Stomach smooth muscle (tissue), 2 donors: ENCODE results near the gene TOX2.

ENCODE experiments used
- H3K27ac ChIP-seq: one replicate; pipeline ENCODE4 v1.7.0; 2013; ENCODE audit warnings: mild to moderate bottlenecking, low read length, inconsistent platforms
- H3K27me3 ChIP-seq, 2 donors: one replicate each; pipeline ENCODE4 v1.7.0; 2013; ENCODE audit warnings: low read length in 2 of 2; ENCODE audit not compliant: insufficient read depth in 2 of 2, control insufficient read depth in 1 of 2
- H3K36me3 ChIP-seq, 2 donors: one replicate each; pipeline ENCODE4 v1.7.0; 2013; ENCODE audit warnings: low read length in 2 of 2; ENCODE audit not compliant: control insufficient read depth in 2 of 2, insufficient read depth in 2 of 2
- H3K4me1 ChIP-seq: one replicate; pipeline ENCODE4 v1.7.0; 2013; ENCODE audit warnings: low read length; ENCODE audit not compliant: control insufficient read depth, insufficient read depth
- H3K4me3 ChIP-seq, 2 donors: one replicate each; pipeline ENCODE4 v1.7.0; 2013; ENCODE audit warnings: low read length in 2 of 2
- H3K9ac ChIP-seq, 2 donors: one replicate each; pipeline ENCODE4 v1.7.0; 2013; ENCODE audit warnings: low read length in 2 of 2, mild to moderate bottlenecking in 1 of 2
- H3K9me3 ChIP-seq, 2 donors: one replicate each; pipeline ENCODE4 v1.7.0; 2013; ENCODE audit warnings: low read length in 2 of 2; ENCODE audit not compliant: control insufficient read depth in 2 of 2
- donor health status: healthy.
- donor health status: Pancreatic carcinoma.

Gene TOX2

GRCh38 chr20:44019638-44020335, 105.1 kb downstream of the TOX2 start:
- H3K9me3 ChIP-seq: no peaks in the 10 kb centered on the region
- no peak overlapping the region for H3K4me3 ChIP-seq
- H3K9ac ChIP-seq: no peak overlapping the region
- peaks cover 0 to 2% of the 10 kb centered on the region in 2 donors for H3K27me3 ChIP-seq
- peaks cover 13% of the 10 kb centered on the region for H3K4me1 ChIP-seq
- H3K27ac ChIP-seq: no peak overlapping the region
- H3K36me3 ChIP-seq: no peaks in the 10 kb centered on the region

GRCh38 chr20:44020406-44021148, 105.9 kb downstream of the TOX2 start:
- no peak overlapping the region for H3K4me3 ChIP-seq
- H3K27ac ChIP-seq: no peak overlapping the region
- H3K9ac ChIP-seq: no peak overlapping the region
- H3K9me3 ChIP-seq: no peaks in the 10 kb centered on the region
- no peaks in the 10 kb centered on the region for H3K36me3 ChIP-seq
- H3K4me1 ChIP-seq: peaks cover 11% of the 10 kb centered on the region
- peaks cover 0 to 2% of the 10 kb centered on the region in 2 donors for H3K27me3 ChIP-seq

- Histone ChIP-seq H3K27ac (no peak overlapping the region), H3K9ac (no peak overlapping the region), H3K36me3 (no peaks in the 10 kb centered on the region), H3K9me3 (no peaks in the 10 kb centered on the region), H3K4me1 (peaks cover 11% of the 10 kb centered on the region), H3K27me3 (peaks cover 0 to 2% of the 10 kb centered on the region in 2 donors), H3K4me3 (no peak overlapping the region)
Measured at GRCh38 chr20:44021186-44021585, 106.5 kb downstream of the TOX2 start.

GRCh38 chr20:44021900-44022299, 107.2 kb downstream of the TOX2 start:
- Histone ChIP-seq H3K9ac (no peak overlapping the region), H3K27ac (no peak overlapping the region), H3K36me3 (no peaks in the 10 kb centered on the region), H3K27me3 (peaks cover 0 to 2% of the 10 kb centered on the region in 2 donors), H3K9me3 (no peaks in the 10 kb centered on the region), H3K4me1 (peaks cover 11% of the 10 kb centered on the region), H3K4me3 (no peak overlapping the region)

GRCh38 chr20:44022464-44022863, 107.8 kb downstream of the TOX2 start:
- H3K4me1 ChIP-seq: peaks cover 11% of the 10 kb centered on the region
- no peaks in the 10 kb centered on the region for H3K9me3 ChIP-seq
- no peaks in the 10 kb centered on the region for H3K36me3 ChIP-seq
- no peak overlapping the region for H3K4me3 ChIP-seq
- peaks cover 0 to 2% of the 10 kb centered on the region in 2 donors for H3K27me3 ChIP-seq
- no peak overlapping the region for H3K27ac ChIP-seq
- no peak overlapping the region for H3K9ac ChIP-seq

GRCh38 chr20:44023515-44024371, 109.1 kb downstream of the TOX2 start:
- Histone ChIP-seq H3K4me3 (no peak overlapping the region), H3K27ac (no peak overlapping the region), H3K9ac (no peak overlapping the region), H3K36me3 (no peaks in the 10 kb centered on the region), H3K4me1 (peaks cover under 1% of the 10 kb centered on the region), H3K9me3 (no peaks in the 10 kb centered on the region), H3K27me3 (no peaks in the 10 kb centered on the region)

- H3K4me3 ChIP-seq: no peak overlapping the region
- H3K9me3 ChIP-seq: no peaks in the 10 kb centered on the region
- peaks cover 0 to 2% of the 10 kb centered on the region in 2 donors for H3K27me3 ChIP-seq
- no peaks in the 10 kb centered on the region for H3K36me3 ChIP-seq
- no peaks in the 10 kb centered on the region for H3K4me1 ChIP-seq
- no peak overlapping the region for H3K27ac ChIP-seq
- H3K9ac ChIP-seq: no peak overlapping the region
Measured at GRCh38 chr20:44024820-44025580, 110.3 kb downstream of the TOX2 start.

- Histone ChIP-seq H3K4me3 (no peak overlapping the region), H3K9ac (no peak overlapping the region), H3K4me1 (no peaks in the 10 kb centered on the region), H3K9me3 (no peaks in the 10 kb centered on the region), H3K36me3 (no peaks in the 10 kb centered on the region), H3K27me3 (peaks cover 0 to 2% of the 10 kb centered on the region in 2 donors), H3K27ac (no peak overlapping the region)
Measured at GRCh38 chr20:44025756-44026155, 111.1 kb downstream of the TOX2 start.

GRCh38 chr20:44026647-44027342, 112.1 kb downstream of the TOX2 start:
- Histone ChIP-seq H3K9me3 (no peaks in the 10 kb centered on the region), H3K36me3 (no peaks in the 10 kb centered on the region), H3K27me3 (peaks cover 0 to 2% of the 10 kb centered on the region in 2 donors), H3K4me1 (no peaks in the 10 kb centered on the region), H3K27ac (no peak overlapping the region), H3K9ac (no peak overlapping the region), H3K4me3 (no peak overlapping the region)
